ENCODE data around the gene MBD5. TPM values are rescaled to one million over a fixed set of nuclear protein-coding genes. Genes with fewer than 3 reads are reported as not detected.

The MBD5 gene
- polyA plus RNA-seq, 2 of the 4 experiments (the other 2 are of a cell fraction): 5.4 to 24.1 TPM

GRCh38 chr2:148300544-148300943 is 279.7 kb downstream of the MBD5 start:
- TF ChIP-seq CHD2 (IDR thresholded peaks at IDR 0.05; ENCODE audit: low read length, partially characterized antibody) (no peak), HOXB13 (CRISPR knock-in tag; IDR thresholded peaks at IDR 0.05; ENCODE audit: low read depth) (no peak), EHMT2 (IDR thresholded peaks at IDR 0.05; ENCODE audit: low read depth) (no peak), CEBPB (IDR thresholded peaks at IDR 0.05) (no peak), ELK1 (IDR thresholded peaks at IDR 0.05; ENCODE audit: low read depth, low read length) (no peak), KDM5A (IDR thresholded peaks at IDR 0.05) (no peak)
- CTCF ChIA-PET: interaction anchor here (0.9 kb wide), 1 partner anchor 11 kb away, joined by 3 read pairs; no protein-coding TSS in a partner anchor
- ATAC-seq (no peak), FAIRE-seq (no peak), DNase-seq (ENCODE audit: low read depth in 1 of 2, low spot score in 1 of 2) (no peak)
- POLR2A ChIA-PET: no interaction called here
- H3K4me2 ChIP-seq: no peak overlapping the region
- no peak overlapping the region for H3K4me3 ChIP-seq
- no peaks in the 10 kb centered on the region for H3K4me1 ChIP-seq
- no peak overlapping the region for H3K27ac ChIP-seq
- no peaks in the 10 kb centered on the region for H3K9me3 ChIP-seq

GRCh38 chr2:148301362-148301761 is 280.5 kb downstream of the MBD5 start:
- no peaks in the 10 kb centered on the region for H3K4me1 ChIP-seq
- POLR2A ChIA-PET: no interaction called here
- no peak overlapping the region for H3K4me3 ChIP-seq
- no peak overlapping the region for H3K4me2 ChIP-seq
- H3K27ac ChIP-seq: no peak overlapping the region
- CTCF ChIA-PET: interaction anchor here (0.9 kb wide), 1 partner anchor 10 kb away, joined by 3 read pairs; no protein-coding TSS in a partner anchor
- 72% methylated on average over 3 of the region's 3 CpGs for WGBS (ENCODE audit: missing lambda C conversion rate)
- FAIRE-seq (no peak), ATAC-seq (no peak), DNase-seq (ENCODE audit: low read depth in 1 of 2, low spot score in 1 of 2) (no peak)
- TF ChIP-seq SREBF2 (IDR thresholded peaks at IDR 0.05) (no peak), MAX (IDR thresholded peaks at IDR 0.05) (no peak), MYC (IDR thresholded peaks at IDR 0.05; ENCODE audit: borderline replicate concordance, low read length) (no peak), POLR2AphosphoS2 (conservative IDR thresholded peaks at IDR 0.05; ENCODE audit: low read length) (no peak), FOXS1 (CRISPR knock-in tag; IDR thresholded peaks at IDR 0.05) (no peak), HOXB13 (CRISPR knock-in tag; IDR thresholded peaks at IDR 0.05; ENCODE audit: low read depth) (no peak), NPAS2 (CRISPR knock-in tag; IDR thresholded peaks at IDR 0.05; ENCODE audit: borderline replicate concordance) (no peak), NFE2L2 (conservative IDR thresholded peaks at IDR 0.05; ENCODE audit: low read length) (no peak), KDM1A (IDR thresholded peaks at IDR 0.05; ENCODE audit: low read depth) (no peak), FOSB (CRISPR knock-in tag; IDR thresholded peaks at IDR 0.05) (no peak), RNF2 (IDR thresholded peaks at IDR 0.05; ENCODE audit: borderline replicate concordance, low read depth) (no peak), ATOH8 (CRISPR knock-in tag; IDR thresholded peaks at IDR 0.05; ENCODE audit: low read depth) (no peak)
- no peaks in the 10 kb centered on the region for H3K9me3 ChIP-seq

GRCh38 chr2:148302526-148302925 is 281.6 kb downstream of the MBD5 start:
- POLR2A ChIA-PET: no interaction called here
- Histone ChIP-seq H3K4me1 (no peaks in the 10 kb centered on the region), H3K4me3 (no peak overlapping the region), H3K9me3 (no peaks in the 10 kb centered on the region), H3K4me2 (no peak overlapping the region), H3K27ac (no peak overlapping the region)
- CTCF ChIA-PET: no interaction called here
- ATAC-seq (no peak), FAIRE-seq (no peak), DNase-seq (ENCODE audit: low read depth in 1 of 2, low spot score in 1 of 2) (no peak)
- TF ChIP-seq SREBF2 (IDR thresholded peaks at IDR 0.05) (no peak), CBX8 (IDR thresholded peaks at IDR 0.05) (no peak), POLR2AphosphoS2 (conservative IDR thresholded peaks at IDR 0.05; ENCODE audit: low read length) (no peak), RARB (CRISPR knock-in tag; IDR thresholded peaks at IDR 0.05) (no peak), ATOH8 (CRISPR knock-in tag; IDR thresholded peaks at IDR 0.05; ENCODE audit: low read depth) (no peak), CEBPB (IDR thresholded peaks at IDR 0.05) (no peak), USF2 (IDR thresholded peaks at IDR 0.05) (no peak), HEYL (CRISPR knock-in tag; IDR thresholded peaks at IDR 0.05) (no peak), RFX5 (IDR thresholded peaks at IDR 0.05) (no peak), FOXS1 (CRISPR knock-in tag; IDR thresholded peaks at IDR 0.05) (no peak), MAX (IDR thresholded peaks at IDR 0.05) (no peak), HOXB13 (CRISPR knock-in tag; IDR thresholded peaks at IDR 0.05; ENCODE audit: low read depth) (no peak), FOSL2 (IDR thresholded peaks at IDR 0.05) (no peak), FOSL2 (CRISPR knock-in tag; IDR thresholded peaks at IDR 0.05) (no peak), NR3C1 (IDR thresholded peaks at IDR 0.05) (no peak), HOXA7 (CRISPR knock-in tag; IDR thresholded peaks at IDR 0.05) (no peak), EP300 (IDR thresholded peaks at IDR 0.05) (no peak), HES2 (IDR thresholded peaks at IDR 0.05) (no peak), FOSB (CRISPR knock-in tag; IDR thresholded peaks at IDR 0.05) (no peak)
- WGBS (ENCODE audit: missing lambda C conversion rate): 77% methylated on average over 4 of the region's 4 CpGs

Data from A549 (cell line).